Measurements from ENCODE around the gene RRAD. TPM values are rescaled to one million over a fixed set of nuclear protein-coding genes. Genes with fewer than 3 reads are reported as not detected.
A peak's percentile ranks its signal among the peaks of the same experiment; 100 is the strongest.

Gene RRAD
- total RNA-seq, 1 donor: 4.3 TPM

DNA sequence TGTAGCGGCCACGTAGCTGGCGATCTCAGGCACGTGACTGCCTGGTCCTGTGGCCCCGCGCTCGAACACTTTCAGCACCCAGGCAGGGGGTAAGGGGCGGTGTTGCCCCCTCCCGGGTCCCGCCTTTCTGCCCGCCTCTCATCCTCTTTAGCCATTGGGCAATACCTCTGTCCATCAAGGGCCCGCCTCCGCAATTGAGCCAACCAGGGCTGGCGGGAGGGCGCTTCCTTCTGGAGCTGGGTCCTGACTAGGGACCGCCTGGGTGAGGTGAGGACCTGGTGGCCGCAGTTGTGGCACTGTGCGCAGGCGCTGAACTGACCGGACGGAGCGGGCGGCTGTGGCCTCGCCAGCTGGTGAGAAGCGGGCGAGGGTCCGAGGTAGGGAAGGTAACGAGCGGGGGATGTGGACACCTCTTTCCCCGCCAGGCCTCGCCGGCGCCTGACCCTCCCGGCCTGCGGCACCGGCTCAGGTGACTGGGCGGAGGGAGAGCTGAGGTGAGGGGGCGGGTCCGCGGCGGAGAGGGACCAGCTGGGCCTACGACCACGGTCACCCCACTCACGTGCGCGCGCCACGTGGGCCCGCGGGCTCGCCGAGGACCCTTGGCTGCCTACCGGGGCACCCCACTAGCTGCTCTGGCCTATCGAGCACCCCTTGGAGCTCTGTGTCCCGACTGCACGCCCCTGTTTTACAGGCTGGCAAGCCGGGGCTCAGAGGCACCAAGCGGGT lies 44.9 kb downstream of the RRAD start, which contains the start of gene PDP2:
PDP2 (plus strand) TSS at position 228 of the 726 bp plus-strand sequence. CDS start 3,770 bp downstream, outside the sequence.
- peak; percentile 98 for DNase-seq (ENCODE audit: insufficient read length, low spot score, missing footprints)
- Histone ChIP-seq H3K27ac (ENCODE audit: low read depth, low read length) (peak within 1 kb of the TSS; percentile 66), H3K4me3 (ENCODE audit: insufficient read depth, low read length) (peak within 1 kb of the TSS; percentile 94), H3K4me2 (ENCODE audit: insufficient read depth, low read length) (peak within 1 kb of the TSS; percentile 97), H3K36me3 (ENCODE audit: insufficient read depth, low read length) (peaks cover 16% of the 10 kb centered on the region), H3K9me3 (ENCODE audit: low read depth, low read length) (no peaks in the 10 kb centered on the region), H3K4me1 (ENCODE audit: insufficient read depth, low read length) (peaks cover 23% of the 10 kb centered on the region), H2AFZ (ENCODE audit: low read length) (peak within 1 kb of the TSS; percentile 96), H3K79me2 (ENCODE audit: insufficient read depth, low read length) (peaks cover 30% of the 10 kb centered on the region), H4K20me1 (ENCODE audit: insufficient read depth, low read length) (peaks cover 11% of the 10 kb centered on the region), H3K27me3 (ENCODE audit: insufficient read depth, low read length) (no peaks in the 10 kb centered on the region)
- TF ChIP-seq, protein P1, sequence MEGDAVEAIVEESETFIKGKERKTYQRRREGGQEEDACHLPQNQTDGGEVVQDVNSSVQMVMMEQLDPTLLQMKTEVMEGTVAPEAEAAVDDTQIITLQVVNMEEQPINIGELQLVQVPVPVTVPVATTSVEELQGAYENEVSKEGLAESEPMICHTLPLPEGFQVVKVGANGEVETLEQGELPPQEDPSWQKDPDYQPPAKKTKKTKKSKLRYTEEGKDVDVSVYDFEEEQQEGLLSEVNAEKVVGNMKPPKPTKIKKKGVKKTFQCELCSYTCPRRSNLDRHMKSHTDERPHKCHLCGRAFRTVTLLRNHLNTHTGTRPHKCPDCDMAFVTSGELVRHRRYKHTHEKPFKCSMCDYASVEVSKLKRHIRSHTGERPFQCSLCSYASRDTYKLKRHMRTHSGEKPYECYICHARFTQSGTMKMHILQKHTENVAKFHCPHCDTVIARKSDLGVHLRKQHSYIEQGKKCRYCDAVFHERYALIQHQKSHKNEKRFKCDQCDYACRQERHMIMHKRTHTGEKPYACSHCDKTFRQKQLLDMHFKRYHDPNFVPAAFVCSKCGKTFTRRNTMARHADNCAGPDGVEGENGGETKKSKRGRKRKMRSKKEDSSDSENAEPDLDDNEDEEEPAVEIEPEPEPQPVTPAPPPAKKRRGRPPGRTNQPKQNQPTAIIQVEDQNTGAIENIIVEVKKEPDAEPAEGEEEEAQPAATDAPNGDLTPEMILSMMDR (IDR thresholded peaks at IDR 0.05; ENCODE audit: extremely low read depth, low read depth, low read length): no peak

DNA sequence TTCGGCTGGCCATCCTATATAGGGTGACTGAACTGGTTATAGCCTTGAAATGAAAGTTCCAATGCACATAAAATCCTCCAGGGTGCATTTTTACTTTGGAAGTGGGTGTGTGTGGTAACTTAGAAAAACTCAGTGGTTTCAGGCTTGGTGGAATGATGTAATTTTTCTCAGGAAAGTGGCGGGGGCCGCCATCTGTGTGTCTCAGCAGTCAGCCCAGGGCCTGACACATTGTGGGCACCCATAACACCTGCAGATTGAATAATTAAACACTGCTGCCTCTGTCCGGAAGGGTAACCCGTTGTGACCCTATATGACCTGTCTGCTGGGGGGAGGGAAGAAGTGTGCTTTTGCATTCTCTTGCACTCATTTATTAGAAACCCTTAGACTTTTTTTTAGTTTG lies 47.3 kb downstream of the RRAD start:
- H3K4me2 ChIP-seq (ENCODE audit: insufficient read depth, low read length): peak overlapping the region; percentile 60
- H3K27ac ChIP-seq (ENCODE audit: low read depth, low read length): no peak overlapping the region
- H3K4me3 ChIP-seq (ENCODE audit: insufficient read depth, low read length): peak overlapping the region; percentile 49
- no peaks in the 10 kb centered on the region for H3K36me3 ChIP-seq (ENCODE audit: insufficient read depth, low read length)
- peaks cover 38% of the 10 kb centered on the region for H3K4me1 ChIP-seq (ENCODE audit: insufficient read depth, low read length)
- no peaks in the 10 kb centered on the region for H3K27me3 ChIP-seq (ENCODE audit: insufficient read depth, low read length)
- H3K9me3 ChIP-seq (ENCODE audit: low read depth, low read length): no peaks in the 10 kb centered on the region
- H2AFZ ChIP-seq (ENCODE audit: low read length): peak overlapping the region; percentile 56
- peaks cover 19% of the 10 kb centered on the region for H3K79me2 ChIP-seq (ENCODE audit: insufficient read depth, low read length)
- TF ChIP-seq, protein P1 (IDR thresholded peaks at IDR 0.05; ENCODE audit: extremely low read depth, low read depth, low read length): no peak
- DNase-seq (ENCODE audit: insufficient read length, low spot score, missing footprints): no peak
- H4K20me1 ChIP-seq (ENCODE audit: insufficient read depth, low read length): peaks cover 3% of the 10 kb centered on the region

DNA sequence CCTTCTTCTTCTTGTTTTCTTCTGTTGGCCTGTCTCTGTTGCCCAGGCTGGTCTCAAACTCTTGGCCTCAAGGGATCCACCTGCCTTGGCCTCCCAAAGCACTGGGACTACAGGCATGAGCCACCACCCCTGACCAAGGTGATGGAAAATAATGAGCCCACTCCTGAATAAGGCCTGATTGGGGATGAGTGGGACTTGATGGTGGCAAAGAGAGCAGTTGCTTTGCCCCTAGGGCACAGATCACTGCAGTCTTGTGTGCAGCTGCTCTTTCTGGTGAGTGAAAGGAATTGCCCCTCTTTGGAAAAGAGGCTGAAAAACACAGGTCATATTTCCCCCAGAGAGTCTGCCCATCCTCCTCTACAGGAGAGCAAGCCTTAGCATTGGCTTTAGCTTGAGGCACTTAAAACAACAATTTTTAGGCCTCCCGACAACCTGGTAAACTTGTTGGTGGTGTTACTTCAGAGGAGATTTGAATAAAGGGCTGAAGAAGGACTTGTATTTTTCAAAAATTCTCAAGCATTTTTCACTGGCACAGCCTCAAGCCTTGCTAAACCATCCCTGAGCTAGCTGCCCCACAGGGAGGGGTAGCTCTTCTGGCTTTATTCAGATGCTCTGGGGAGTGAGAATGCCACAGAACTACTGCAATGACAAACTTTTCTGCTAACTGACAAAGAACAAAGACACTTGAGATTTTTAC lies 51.1 kb downstream of the RRAD start:
- peaks cover 35% of the 10 kb centered on the region for H3K4me1 ChIP-seq (ENCODE audit: insufficient read depth, low read length)
- H3K9me3 ChIP-seq (ENCODE audit: low read depth, low read length): no peaks in the 10 kb centered on the region
- TF ChIP-seq, protein P1 (IDR thresholded peaks at IDR 0.05; ENCODE audit: extremely low read depth, low read depth, low read length): no peak
- H3K27ac ChIP-seq (ENCODE audit: low read depth, low read length): peak overlapping the region; percentile 71
- H2AFZ ChIP-seq (ENCODE audit: low read length): no peak overlapping the region
- peak overlapping the region; percentile 65 for H3K4me2 ChIP-seq (ENCODE audit: insufficient read depth, low read length)
- no peaks in the 10 kb centered on the region for H4K20me1 ChIP-seq (ENCODE audit: insufficient read depth, low read length)
- H3K36me3 ChIP-seq (ENCODE audit: insufficient read depth, low read length): no peaks in the 10 kb centered on the region
- H3K79me2 ChIP-seq (ENCODE audit: insufficient read depth, low read length): no peaks in the 10 kb centered on the region
- no peak for DNase-seq (ENCODE audit: insufficient read length, low spot score, missing footprints)
- no peaks in the 10 kb centered on the region for H3K27me3 ChIP-seq (ENCODE audit: insufficient read depth, low read length)
- H3K4me3 ChIP-seq (ENCODE audit: insufficient read depth, low read length): no peak overlapping the region

DNA sequence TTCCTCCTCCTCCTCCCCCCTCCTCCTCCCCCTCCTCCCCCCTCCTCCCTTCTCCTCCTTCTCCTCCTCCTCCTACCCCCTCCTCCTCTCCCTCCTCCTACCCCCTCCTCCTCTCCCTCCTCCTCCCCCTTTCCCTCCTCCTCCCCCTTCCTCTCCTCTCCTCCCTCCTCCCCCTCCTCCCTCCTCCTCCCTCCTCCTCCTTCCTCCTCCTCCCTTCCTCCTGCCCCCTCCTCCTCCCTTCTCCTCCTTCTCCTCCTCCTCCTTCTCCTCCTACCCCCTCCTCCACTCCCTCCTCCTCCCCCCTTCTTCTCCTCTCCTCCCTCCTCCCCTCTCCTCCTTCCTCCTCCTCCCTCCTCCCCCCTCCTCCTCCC lies 51.7 kb downstream of the RRAD start:
- no peaks in the 10 kb centered on the region for H3K79me2 ChIP-seq (ENCODE audit: insufficient read depth, low read length)
- DNase-seq (ENCODE audit: insufficient read length, low spot score, missing footprints): no peak
- no peaks in the 10 kb centered on the region for H3K9me3 ChIP-seq (ENCODE audit: low read depth, low read length)
- no peak overlapping the region for H3K4me3 ChIP-seq (ENCODE audit: insufficient read depth, low read length)
- H3K4me2 ChIP-seq (ENCODE audit: insufficient read depth, low read length): no peak overlapping the region
- no peaks in the 10 kb centered on the region for H3K27me3 ChIP-seq (ENCODE audit: insufficient read depth, low read length)
- TF ChIP-seq, protein P1 (IDR thresholded peaks at IDR 0.05; ENCODE audit: extremely low read depth, low read depth, low read length): no peak
- no peaks in the 10 kb centered on the region for H4K20me1 ChIP-seq (ENCODE audit: insufficient read depth, low read length)
- H2AFZ ChIP-seq (ENCODE audit: low read length): no peak overlapping the region
- H3K4me1 ChIP-seq (ENCODE audit: insufficient read depth, low read length): peaks cover 35% of the 10 kb centered on the region
- no peak overlapping the region for H3K27ac ChIP-seq (ENCODE audit: low read depth, low read length)
- no peaks in the 10 kb centered on the region for H3K36me3 ChIP-seq (ENCODE audit: insufficient read depth, low read length)

All from osteoblast (primary cell).